Measurements from ENCODE around the gene HNF4A.

GRCh38 chr20:44355498-44356352, at the start of gene HNF4A:
- no peak for TF ChIP-seq CTCF (IDR thresholded peaks at IDR 0.05; ENCODE audit: extremely low read depth in 1 of 2, insufficient read depth in 1 of 2, low read depth in 1 of 2, low read length in 2 of 2)
- no peak for TF ChIP-seq POLR2AphosphoS5 (IDR thresholded peaks at IDR 0.05; ENCODE audit: insufficient read depth, low read depth, low read length)
- TF ChIP-seq POLR2A (IDR thresholded peaks at IDR 0.05; ENCODE audit: low read depth, low read length) = no peak
- no peak for TF ChIP-seq EZH2 (IDR thresholded peaks at IDR 0.05; ENCODE audit: borderline replicate concordance, low read depth, low read length, severe bottlenecking)
- TF ChIP-seq JUN (IDR thresholded peaks at IDR 0.05; ENCODE audit: borderline replicate concordance, insufficient read depth, insufficient read length, low read depth) = no peak
- TF ChIP-seq MAX (IDR thresholded peaks at IDR 0.05; ENCODE audit: insufficient read depth, insufficient read length) = no peak
- TF ChIP-seq GATA2 (IDR thresholded peaks at IDR 0.05; ENCODE audit: insufficient read depth, insufficient read length, low read depth, low read length) = no peak
- no peak for TF ChIP-seq FOS (IDR thresholded peaks at IDR 0.05; ENCODE audit: borderline replicate concordance, insufficient read depth, low read length)
- no peak for TF ChIP-seq MYC (IDR thresholded peaks at IDR 0.05; ENCODE audit: low read depth, low read length)
